Thyroid gland (tissue), 4 donors: ENCODE measurements around the gene AMMECR1.

Source experiments
- POLR2A ChIP-seq, 2 donors: fragments of 450-650 bp; IDR thresholded peaks; one replicate each; pipeline ENCODE4 v1.6.1; 2017; ENCODE audit warnings: antibody characterized with exemption in 2 of 2, mild to moderate bottlenecking in 2 of 2, moderate library complexity in 1 of 2
- TF ChIP-seq, protein P1 (sequence below), 6 experiments: fragments of 200-600 bp in 3 of 6; fragments of 450-650 bp in 3 of 6; sonication (generic) in 3 of 6; IDR thresholded peaks; one replicate each; pipeline ENCODE4 v1.5.1; 2016 to 2019; ENCODE audit warnings: antibody characterized with exemption in 6 of 6, mild to moderate bottlenecking in 2 of 6, inconsistent platforms in 1 of 6, moderate library complexity in 1 of 6

DNA sequence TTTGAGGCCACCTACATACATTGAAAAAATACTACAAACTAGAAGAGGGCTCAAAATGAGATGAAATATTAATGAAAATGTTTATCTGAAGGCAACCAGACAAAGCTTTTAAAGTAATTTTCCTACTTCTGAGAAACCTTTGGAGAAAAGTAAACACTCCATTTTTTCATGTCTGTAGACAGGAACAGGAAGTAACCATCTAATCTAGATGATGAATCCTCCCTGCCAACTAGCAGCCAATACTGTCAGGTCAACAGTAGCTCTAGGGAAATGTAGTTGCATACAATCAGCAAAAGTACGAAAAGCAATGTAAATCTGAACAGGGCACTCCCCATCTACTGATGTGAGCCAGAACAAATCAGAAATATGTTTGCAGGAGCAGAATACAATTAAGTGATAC is 49.0 kb downstream of the AMMECR1 start:
- TF ChIP-seq, protein P1, sequence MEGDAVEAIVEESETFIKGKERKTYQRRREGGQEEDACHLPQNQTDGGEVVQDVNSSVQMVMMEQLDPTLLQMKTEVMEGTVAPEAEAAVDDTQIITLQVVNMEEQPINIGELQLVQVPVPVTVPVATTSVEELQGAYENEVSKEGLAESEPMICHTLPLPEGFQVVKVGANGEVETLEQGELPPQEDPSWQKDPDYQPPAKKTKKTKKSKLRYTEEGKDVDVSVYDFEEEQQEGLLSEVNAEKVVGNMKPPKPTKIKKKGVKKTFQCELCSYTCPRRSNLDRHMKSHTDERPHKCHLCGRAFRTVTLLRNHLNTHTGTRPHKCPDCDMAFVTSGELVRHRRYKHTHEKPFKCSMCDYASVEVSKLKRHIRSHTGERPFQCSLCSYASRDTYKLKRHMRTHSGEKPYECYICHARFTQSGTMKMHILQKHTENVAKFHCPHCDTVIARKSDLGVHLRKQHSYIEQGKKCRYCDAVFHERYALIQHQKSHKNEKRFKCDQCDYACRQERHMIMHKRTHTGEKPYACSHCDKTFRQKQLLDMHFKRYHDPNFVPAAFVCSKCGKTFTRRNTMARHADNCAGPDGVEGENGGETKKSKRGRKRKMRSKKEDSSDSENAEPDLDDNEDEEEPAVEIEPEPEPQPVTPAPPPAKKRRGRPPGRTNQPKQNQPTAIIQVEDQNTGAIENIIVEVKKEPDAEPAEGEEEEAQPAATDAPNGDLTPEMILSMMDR (IDR thresholded peaks at IDR 0.05): no peak
- TF ChIP-seq POLR2A (IDR thresholded peaks at IDR 0.05): no peak
